K562 (cell line): ENCODE data around the gene MKS1. TPM values are rescaled to one million over a fixed set of nuclear protein-coding genes. Genes with fewer than 3 reads are reported as not detected.

Experiments
- ATAC-seq: fragments of 200-7000 bp; cut with Tn5 transposase; 3 replicates; pipeline ENCODE4 v1.9.1; 2020; ENCODE audit warnings: moderate library complexity
- BruUV-seq: library from RNA; stranded (reverse); fragments of 400-500 nt; replicated peaks from 2 replicates; lab custom pipeline; 2021; lab: Mats Ljungman, UMichigan
- CTCF ChIA-PET: fragments of 300-600 bp; formaldehyde crosslinking; extraction: SDS; loops from one replicate; lab custom pipeline; 2021; ENCODE audit warnings: low intra/inter-chr PET ratio; lab: Yijun Ruan, JAX
- POLR2A ChIA-PET: fragments of 300-600, 350-650 bp; sonication (Branson Sonifier 250); formaldehyde crosslinking; extraction: SDS; loops from one replicate; lab custom pipeline; 2021; ENCODE audit warnings: antibody characterized with exemption, inconsistent platforms; lab: Yijun Ruan, JAX
- DNase-seq, 4 experiments: peaks; one replicate each; pipeline versions ENCODE4 v3.0.0 to v3.0.0-alpha.2; 2011 to 2018; ENCODE audit warnings: low spot score in 3 of 4, mixed read lengths in 3 of 4; ENCODE audit errors: extremely low read depth in 1 of 4
- FAIRE-seq: peaks from 2 replicates; lab custom pipeline; 2011; peaks lifted over from hg19 to GRCh38; lab: Jason Lieb, UNC
- H2AFZ ChIP-seq: 2 replicates; pipeline ENCODE4 v1.6.0; 2011; ENCODE audit warnings: low read depth, low read length, control low read depth, inconsistent platforms
- H3K27ac ChIP-seq: fragments of 200-600 bp; 3 replicates; pipeline ENCODE4 v1.8.0; 2011; ENCODE audit warnings: low read depth, mild to moderate bottlenecking, control low read depth, inconsistent platforms, low read length, moderate library complexity, mixed read lengths; ENCODE audit errors: extremely low read depth
- H3K27me3 ChIP-seq, 2 experiments: fragments of 300-600 bp in 1 of 2; 2 replicates in 1 of 2; 3 replicates in 1 of 2; pipeline versions ENCODE4 v1.6.0 to v1.8.0; 2011; ENCODE audit warnings: inconsistent platforms in 2 of 2, low read length in 2 of 2, mild to moderate bottlenecking in 1 of 2, mixed read lengths in 1 of 2, moderate library complexity in 1 of 2; ENCODE audit not compliant: control insufficient read depth in 2 of 2, insufficient read depth in 2 of 2
- H3K36me3 ChIP-seq: fragments of 300-600 bp; 3 replicates; pipeline ENCODE4 v1.8.0; 2011; ENCODE audit warnings: mild to moderate bottlenecking, low read length, inconsistent platforms; ENCODE audit not compliant: control insufficient read depth, insufficient read depth
- H3K4me1 ChIP-seq, 2 experiments: fragments of 200-600 bp in 1 of 2; replicated peaks in 1 of 2; 2 replicates in 1 of 2; 3 replicates in 1 of 2; pipeline versions ENCODE4 v1.5.1 to v1.8.0; 2011; ENCODE audit warnings: inconsistent platforms in 2 of 2, low read length in 2 of 2, mild to moderate bottlenecking in 1 of 2, mixed read lengths in 1 of 2, moderate library complexity in 1 of 2; ENCODE audit not compliant: control insufficient read depth in 2 of 2, insufficient read depth in 2 of 2
- H3K4me2 ChIP-seq: 2 replicates; pipeline ENCODE4 v1.6.1; 2011; ENCODE audit warnings: low read length, control low read depth, inconsistent platforms, mixed read lengths; ENCODE audit not compliant: insufficient read depth
- H3K4me3 ChIP-seq: fragments of 200-600 bp; sonication (generic), shearing (Covaris generic); 2 replicates; pipeline ENCODE4 v1.5.1; 2016; ENCODE audit warnings: control low read depth, inconsistent platforms
- H3K79me2 ChIP-seq: fragments of 200-600 bp; 3 replicates; pipeline ENCODE4 v1.8.0; 2011; ENCODE audit warnings: low read length, inconsistent platforms; ENCODE audit not compliant: control insufficient read depth, insufficient read depth
- H3K9ac ChIP-seq, 2 experiments: 2 replicates each; pipeline versions ENCODE4 v1.6.0 to v1.6.1; 2011; ENCODE audit warnings: low read depth in 2 of 2, low read length in 2 of 2, control low read depth in 1 of 2, inconsistent platforms in 1 of 2, mild to moderate bottlenecking in 1 of 2, mixed read lengths in 1 of 2; ENCODE audit not compliant: insufficient read depth in 1 of 2
- H3K9me1 ChIP-seq: one replicate; pipeline ENCODE4 v1.6.0; 2011; ENCODE audit warnings: inconsistent platforms, mild to moderate bottlenecking, low read length, moderate library complexity; ENCODE audit not compliant: control insufficient read depth, insufficient read depth
- H3K9me3 ChIP-seq: replicated peaks from 2 replicates; pipeline ENCODE4 v1.5.1; 2011; ENCODE audit warnings: low read depth, low read length, inconsistent platforms; ENCODE audit not compliant: control insufficient read depth, insufficient read depth
- H4K20me1 ChIP-seq: replicated peaks from 2 replicates; pipeline ENCODE4 v1.6.1; 2011; ENCODE audit warnings: low read length, inconsistent platforms, mixed read lengths; ENCODE audit not compliant: control insufficient read depth, insufficient read depth
- BHLHE40 ChIP-seq: IDR thresholded peaks from 2 replicates; pipeline ENCODE4 v1.6.1; 2011; ENCODE audit warnings: low read length, improper control_type of control experiment
- FOXA3 ChIP-seq, 2 experiments: fragments of 450-650 bp in 1 of 2; sonication (generic) in 1 of 2; formaldehyde crosslinking; IDR thresholded peaks in 1 of 2; conservative IDR thresholded peaks in 1 of 2; 2 replicates each; pipeline versions ENCODE4 v1.4.0 to v1.8.0; 2020 to 2022; ENCODE audit warnings: mild to moderate bottlenecking in 2 of 2, missing genetic modification reagents in 1 of 2
- ZNF444 ChIP-seq: fragments of 250-450 bp; sonication (Bioruptor Pico); IDR thresholded peaks from 2 replicates; pipeline ENCODE4 v1.4.0; 2020; ENCODE audit warnings: mild to moderate bottlenecking, moderate library complexity
- WGBS: fragments of 100-300 bp; shearing (Covaris generic); methylation state at CpG from one replicate; pipeline ENCODE4 v1.1.6; 2016; ENCODE audit warnings: low coverage, mixed read lengths; ENCODE audit not compliant: insufficient coverage; ENCODE audit errors: missing lambda C conversion rate; 5-methylcytosine and 5-hydroxymethylcytosine counted together
- in situ Hi-C: fragments of 300-500 bp; cut with MboI; formaldehyde crosslinking; loops from 4 replicates; pipeline ENCODE4 v1.15.0; 2018; ENCODE audit warnings: inconsistent platforms, mixed read lengths
- intact Hi-C: fragments of 100-400 bp; cut with micrococcal nuclease; formaldehyde crosslinking; loops from 2 replicates; pipeline ENCODE4 v1.14.2; 2022
- polyA plus RNA-seq, 8 experiments: library from polyadenylated mRNA; depleted of rRNA in 4 of 8; stranded (reverse) in 5 of 8; unstranded in 3 of 8; fragments of >200 nt; fragmentation: Nextera tagmentation in 2 of 8; fragmentation: Illumina TruSeq in 1 of 8; extraction: Ambion mirVana in 2 of 8; extraction: Trizol in 1 of 8; gene quantifications; 2 replicates each; pipeline versions ENCODE4 v1.2.1 to v1.2.3, GENCODE V29; 2011 to 2014; ENCODE audit warnings: inconsistent platforms in 1 of 8, missing spikeins in 1 of 8
- total RNA-seq, 7 experiments: library from RNA; depleted of rRNA in 6 of 7; stranded (reverse); fragments of >200 nt in 6 of 7; fragmentation: Illumina TruSeq in 2 of 7; extraction: Trizol in 2 of 7; gene quantifications; 2 replicates each; pipeline versions ENCODE4 v1.2.1 to v1.2.3, GENCODE V29; 2011 to 2021; ENCODE audit warnings: low replicate concordance in 1 of 7
- TF ChIP-seq, protein P1 (sequence below): sonication (generic); formaldehyde crosslinking; IDR thresholded peaks from 2 replicates; pipeline ENCODE4 v1.5.0; 2020; ENCODE audit warnings: missing genetic modification reagents
- TF ChIP-seq, protein P2 (sequence below), 3 experiments: fragments of 200-800 bp in 1 of 3; fragments of 250-450 bp in 1 of 3; fragments of 450-650 bp in 1 of 3; sonication (Bioruptor Pico) in 1 of 3; sonication (Bioruptor generic) in 1 of 3; formaldehyde crosslinking in 1 of 3; IDR thresholded peaks; 2 replicates each; pipeline versions ENCODE4 v1.6.1 to v1.8.0; 2016 to 2022; ENCODE audit warnings: mild to moderate bottlenecking in 2 of 3, missing genetic modification characterization in 2 of 3, missing compliant biosample characterization in 1 of 3, moderate library complexity in 1 of 3

Gene MKS1
- total and polyA plus RNA-seq, 9 of the 15 experiments (the other 6 are each of a cell fraction or from before 2014, with no cell fraction given) = 16.3 to 31.0 (median 25.9) TPM

DNA sequence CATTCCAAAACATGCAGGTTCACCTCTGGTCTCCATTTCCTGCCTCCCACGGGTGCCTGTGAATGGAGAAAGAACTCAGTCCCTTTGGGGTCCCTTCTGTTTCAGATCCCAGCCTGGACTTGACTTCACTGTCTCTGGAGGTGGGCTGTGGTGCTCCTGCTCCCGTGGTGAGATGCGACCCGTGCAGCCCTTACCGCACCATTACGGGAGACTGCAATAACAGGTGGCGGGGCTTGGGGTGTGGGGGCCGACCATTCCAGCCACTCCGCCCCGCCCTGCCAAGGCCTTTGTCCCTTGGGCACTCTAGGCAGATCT is 29.9 kb upstream of the MKS1 start:
- ATAC-seq (no peak), DNase-seq (no peak), FAIRE-seq (no peak)
- peaks cover 0 to 5% of the 10 kb centered on the region in 2 experiments; a peak in 1 of 5 replicates for H3K27me3 ChIP-seq
- WGBS = 67% methylated on average over 7 of the region's 10 CpGs
- no peaks in the 10 kb centered on the region for H4K20me1 ChIP-seq
- POLR2A ChIA-PET = no interaction called here
- H3K36me3 ChIP-seq = no peaks in the 10 kb centered on the region
- in situ Hi-C loops = no loop called here
- no peak for TF ChIP-seq ZNF444 (CRISPR knock-in tag)
- no peak for TF ChIP-seq BHLHE40
- H3K9ac ChIP-seq = no peak overlapping the region
- BruUV-seq = no TSS peak
- intact Hi-C loops = no loop called here
- no peaks in the 10 kb centered on the region; the same call in 1 of the 2 replicates for H3K9me3 ChIP-seq
- H3K4me2 ChIP-seq = no peak overlapping the region
- CTCF ChIA-PET = no interaction called here
- no peaks in the 10 kb centered on the region for H3K79me2 ChIP-seq
- no peak overlapping the region for H3K4me3 ChIP-seq
- H3K9me1 ChIP-seq = no peaks in the 10 kb centered on the region
- no peak overlapping the region for H3K27ac ChIP-seq
- H3K4me1 ChIP-seq = peaks cover 17 to 26% of the 10 kb centered on the region in 2 experiments
- H2AFZ ChIP-seq = peak overlapping the region; percentile 46; the same call in 1 of the 2 replicates

DNA sequence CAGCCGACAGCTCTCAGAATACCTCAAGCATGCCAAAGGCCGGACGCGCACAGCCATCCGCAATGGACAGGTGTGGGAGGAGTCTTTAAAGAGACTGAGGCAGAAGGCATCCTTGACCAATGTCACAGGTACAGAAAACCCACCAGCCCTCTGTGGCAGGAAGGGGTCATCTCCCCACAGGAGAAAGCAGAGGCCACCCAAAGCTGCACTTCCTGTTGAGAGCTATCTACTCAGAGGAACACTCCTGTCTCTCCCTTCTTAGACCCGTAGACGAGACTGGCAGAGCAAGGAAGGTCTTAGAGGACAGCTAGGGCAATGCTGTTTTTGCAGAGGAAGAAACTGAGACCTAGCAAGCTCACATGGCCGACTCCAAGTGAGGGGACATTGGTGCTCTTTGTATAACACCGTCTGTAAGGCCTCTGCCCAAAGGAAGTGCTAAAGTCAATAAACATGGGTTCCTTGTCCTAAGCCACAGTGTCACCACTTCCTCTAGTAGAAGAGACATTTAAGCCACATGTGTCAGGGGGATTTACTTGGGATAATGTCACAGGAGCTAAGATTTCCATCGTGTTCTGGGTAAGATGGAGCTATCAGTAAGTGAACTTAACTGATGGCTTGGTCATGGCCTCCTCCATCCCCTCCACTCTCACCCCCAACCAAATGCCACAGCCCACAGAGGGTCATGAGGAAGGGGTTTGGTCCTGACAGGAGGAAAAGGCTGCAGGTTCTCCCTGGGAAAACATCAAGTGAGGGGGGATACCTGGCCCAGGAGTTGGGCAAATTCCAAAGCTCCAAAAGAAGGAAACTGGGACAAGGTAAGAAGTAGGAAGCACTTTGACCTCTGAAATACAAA is 28.7 kb upstream of the MKS1 start:
- ChIA-PET CTCF (no interaction called here), POLR2A (interaction anchor here (0.6 to 1.1 kb wide), 4 partner anchors 12 to 1339 kb away, joined by 3 read pairs; no protein-coding TSS in a partner anchor)
- no peak overlapping the region for H3K27ac ChIP-seq
- DNase-seq (no peak), ATAC-seq (no peak), FAIRE-seq (no peak)
- intact Hi-C loops (no loop called here), in situ Hi-C loops (no loop called here)
- peak overlapping the region; percentile 78 for H2AFZ ChIP-seq
- no peaks in the 10 kb centered on the region for H4K20me1 ChIP-seq
- WGBS = 54% methylated on average over 10 of the region's 10 CpGs
- no peak overlapping the region for H3K9ac ChIP-seq
- peak in 1 of 2 experiments; percentile 72; a peak in 2 of 4 replicates for TF ChIP-seq FOXA3 (CRISPR knock-in tag; conservative IDR thresholded peaks at IDR 0.05 in 1 of 2, IDR thresholded peaks at IDR 0.05 in 1 of 2)
- TF ChIP-seq, protein P1, sequence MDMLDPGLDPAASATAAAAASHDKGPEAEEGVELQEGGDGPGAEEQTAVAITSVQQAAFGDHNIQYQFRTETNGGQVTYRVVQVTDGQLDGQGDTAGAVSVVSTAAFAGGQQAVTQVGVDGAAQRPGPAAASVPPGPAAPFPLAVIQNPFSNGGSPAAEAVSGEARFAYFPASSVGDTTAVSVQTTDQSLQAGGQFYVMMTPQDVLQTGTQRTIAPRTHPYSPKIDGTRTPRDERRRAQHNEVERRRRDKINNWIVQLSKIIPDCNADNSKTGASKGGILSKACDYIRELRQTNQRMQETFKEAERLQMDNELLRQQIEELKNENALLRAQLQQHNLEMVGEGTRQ (CRISPR knock-in tag) = no peak
- TF ChIP-seq, protein P2, sequence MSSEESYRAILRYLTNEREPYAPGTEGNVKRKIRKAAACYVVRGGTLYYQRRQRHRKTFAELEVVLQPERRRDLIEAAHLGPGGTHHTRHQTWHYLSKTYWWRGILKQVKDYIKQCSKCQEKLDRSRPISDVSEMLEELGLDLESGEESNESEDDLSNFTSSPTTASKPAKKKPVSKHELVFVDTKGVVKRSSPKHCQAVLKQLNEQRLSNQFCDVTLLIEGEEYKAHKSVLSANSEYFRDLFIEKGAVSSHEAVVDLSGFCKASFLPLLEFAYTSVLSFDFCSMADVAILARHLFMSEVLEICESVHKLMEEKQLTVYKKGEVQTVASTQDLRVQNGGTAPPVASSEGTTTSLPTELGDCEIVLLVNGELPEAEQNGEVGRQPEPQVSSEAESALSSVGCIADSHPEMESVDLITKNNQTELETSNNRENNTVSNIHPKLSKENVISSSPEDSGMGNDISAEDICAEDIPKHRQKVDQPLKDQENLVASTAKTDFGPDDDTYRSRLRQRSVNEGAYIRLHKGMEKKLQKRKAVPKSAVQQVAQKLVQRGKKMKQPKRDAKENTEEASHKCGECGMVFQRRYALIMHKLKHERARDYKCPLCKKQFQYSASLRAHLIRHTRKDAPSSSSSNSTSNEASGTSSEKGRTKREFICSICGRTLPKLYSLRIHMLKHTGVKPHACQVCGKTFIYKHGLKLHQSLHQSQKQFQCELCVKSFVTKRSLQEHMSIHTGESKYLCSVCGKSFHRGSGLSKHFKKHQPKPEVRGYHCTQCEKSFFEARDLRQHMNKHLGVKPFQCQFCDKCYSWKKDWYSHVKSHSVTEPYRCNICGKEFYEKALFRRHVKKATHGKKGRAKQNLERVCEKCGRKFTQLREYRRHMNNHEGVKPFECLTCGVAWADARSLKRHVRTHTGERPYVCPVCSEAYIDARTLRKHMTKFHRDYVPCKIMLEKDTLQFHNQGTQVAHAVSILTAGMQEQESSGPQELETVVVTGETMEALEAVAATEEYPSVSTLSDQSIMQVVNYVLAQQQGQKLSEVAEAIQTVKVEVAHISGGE (CRISPR knock-in tag; IDR thresholded peaks at IDR 0.05) = no peak
- no peaks in the 10 kb centered on the region for H3K36me3 ChIP-seq
- no peaks in the 10 kb centered on the region; the same call in 1 of the 2 replicates for H3K9me3 ChIP-seq
- peaks cover 2 to 10% of the 10 kb centered on the region in 2 experiments; a peak in 2 of 5 replicates for H3K27me3 ChIP-seq
- no peak overlapping the region for H3K4me3 ChIP-seq
- no TSS peak for BruUV-seq
- H3K79me2 ChIP-seq = no peaks in the 10 kb centered on the region
- H3K9me1 ChIP-seq = no peaks in the 10 kb centered on the region
- H3K4me2 ChIP-seq = no peak overlapping the region
- peaks cover 17 to 26% of the 10 kb centered on the region in 2 experiments for H3K4me1 ChIP-seq
